ENCODE data around the gene FSTL4. TPM values are rescaled to one million over a fixed set of nuclear protein-coding genes. Genes with fewer than 3 reads are reported as not detected.

Gene FSTL4
- total RNA-seq, 4 donors from 2014 or later: 0.27 TPM; not detected in 3

DNA sequence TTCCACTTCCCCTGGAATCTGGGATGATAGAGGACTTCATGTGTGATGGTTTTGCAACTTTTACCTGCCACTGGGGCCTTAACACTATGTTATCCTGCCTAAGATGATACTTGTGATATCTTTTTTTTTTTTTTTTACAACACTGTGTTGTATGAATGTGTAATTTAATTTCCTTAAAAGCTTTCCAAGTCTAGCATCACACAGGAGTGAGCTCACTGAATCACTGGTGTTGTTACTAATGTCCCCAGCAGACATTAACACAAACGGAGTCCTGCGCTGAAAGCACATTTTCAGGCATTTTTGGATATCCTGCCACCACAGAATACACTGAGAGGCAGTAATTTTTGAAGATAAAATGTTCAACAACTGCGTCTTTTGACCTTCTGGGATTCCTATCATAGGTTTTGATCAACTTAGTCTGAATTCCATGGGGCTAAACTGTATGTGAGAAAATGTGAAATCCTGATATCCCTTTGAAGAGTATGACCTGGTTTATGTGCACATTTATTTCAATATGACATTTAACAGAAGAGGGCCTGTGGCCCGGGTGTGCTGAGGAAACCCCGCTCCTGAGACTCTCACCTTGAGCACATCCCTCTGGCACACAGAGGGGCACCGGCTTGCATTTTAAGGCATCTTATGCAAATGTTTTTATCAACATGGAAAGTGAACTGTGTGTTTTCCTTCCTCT lies 118.0 kb downstream of the FSTL4 start:
- in situ Hi-C loops (cut with MboI; ENCODE audit: low pct_ligation_motif_present in 1 of 4, low pct_unique_long_range_greater_than_20kb in 1 of 4, low sequenced_read_pairs in 3 of 4): no loop called here
- WGBS, 2 donors (ENCODE audit: low coverage in 1 of 2): 80 to 89% methylated on average over 1 to 6 of the region's 6 CpGs

DNA sequence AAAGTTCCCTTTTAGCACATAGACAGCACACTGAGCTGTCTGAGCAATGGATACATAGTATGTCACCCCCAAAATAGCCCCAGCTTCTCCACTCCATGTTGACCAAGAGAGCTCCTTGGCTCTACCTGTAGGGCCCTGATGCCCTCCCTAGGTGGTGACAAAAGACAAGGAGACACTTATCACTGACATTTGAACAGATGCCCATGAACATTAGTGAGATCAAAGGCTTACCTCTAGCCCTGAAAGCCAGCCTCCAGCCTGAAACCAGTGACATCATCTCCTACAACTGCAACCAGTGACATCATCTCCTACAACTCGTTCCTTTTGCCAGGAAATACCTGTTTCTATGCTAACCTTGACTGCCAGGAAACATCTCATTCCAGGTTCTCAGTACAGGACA lies 122.7 kb downstream of the FSTL4 start:
- in situ Hi-C loops (cut with MboI; ENCODE audit: low pct_ligation_motif_present in 1 of 4, low pct_unique_long_range_greater_than_20kb in 1 of 4, low sequenced_read_pairs in 3 of 4) (no loop called here), intact Hi-C loops (cut with DNase I; ENCODE audit: low total_unique reads) (no loop called here)
- H3K4me3 ChIP-seq: no peak overlapping the region
- no peaks in the 10 kb centered on the region for H3K4me1 ChIP-seq
- DNase-seq: no peak
- H3K36me3 ChIP-seq: no peaks in the 10 kb centered on the region
- 27 to 48% methylated on average over 1 of the region's 1 CpG for WGBS, 2 donors (ENCODE audit: low coverage in 1 of 2)
- H3K27ac ChIP-seq: no peak overlapping the region
- TF ChIP-seq POLR2A (IDR thresholded peaks at IDR 0.05): no peak
- peak in 2 of 5 experiments; percentile 14 to 15 for TF ChIP-seq CTCF (IDR thresholded peaks at IDR 0.05)
- H3K27me3 ChIP-seq: no peaks in the 10 kb centered on the region
- H3K9me3 ChIP-seq: no peaks in the 10 kb centered on the region

More for the DNA sequence above, 118.0 kb downstream of the FSTL4 start:
- Histone ChIP-seq H3K9me3 (no peaks in the 10 kb centered on the region), H3K27me3 (no peaks in the 10 kb centered on the region), H3K4me3 (no peak overlapping the region), H3K36me3 (no peaks in the 10 kb centered on the region), H3K27ac (no peak overlapping the region), H3K4me1 (peaks cover 0 to under 1% (median 0%) of the 10 kb centered on the region in 4 donors)
- intact Hi-C loops (cut with DNase I; ENCODE audit: low total_unique reads): no loop called here
- DNase-seq: no peak
- TF ChIP-seq POLR2A (IDR thresholded peaks at IDR 0.05) (no peak), CTCF (IDR thresholded peaks at IDR 0.05) (no peak), POLR2AphosphoS5 (IDR thresholded peaks at IDR 0.05) (no peak), EP300 (IDR thresholded peaks at IDR 0.05; ENCODE audit: low read depth) (no peak)

DNA sequence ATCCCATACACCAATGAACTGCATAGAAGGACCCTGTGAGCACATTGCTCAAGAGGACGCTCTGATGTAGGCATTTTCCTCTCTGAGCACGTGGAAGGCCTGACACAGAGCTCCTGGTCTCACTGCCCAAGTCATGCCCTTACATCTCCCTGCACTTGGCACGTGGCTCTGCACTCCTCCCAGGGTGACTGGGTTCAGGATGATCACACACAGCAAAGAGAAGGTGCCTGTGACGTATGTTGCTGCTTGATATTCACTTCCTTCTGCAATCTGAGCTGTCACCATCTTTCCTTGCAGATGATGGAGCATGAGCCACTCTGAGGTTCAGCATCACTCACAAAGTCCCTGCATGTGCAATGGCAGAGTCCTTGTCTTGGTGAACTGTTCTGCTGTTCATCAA lies 125.2 kb downstream of the FSTL4 start:
- Histone ChIP-seq H3K27me3 (no peaks in the 10 kb centered on the region), H3K36me3 (no peaks in the 10 kb centered on the region), H3K4me1 (peaks cover 0 to 11% (median 3%) of the 10 kb centered on the region in 4 donors), H3K4me3 (no peak overlapping the region), H3K27ac (no peak overlapping the region), H3K9me3 (no peaks in the 10 kb centered on the region)
- intact Hi-C loops (cut with DNase I; ENCODE audit: low total_unique reads) (no loop called here), in situ Hi-C loops (cut with MboI; ENCODE audit: low pct_ligation_motif_present in 1 of 4, low pct_unique_long_range_greater_than_20kb in 1 of 4, low sequenced_read_pairs in 3 of 4) (no loop called here)
- no peak for TF ChIP-seq EP300 (IDR thresholded peaks at IDR 0.05; ENCODE audit: low read depth)
- TF ChIP-seq POLR2A (IDR thresholded peaks at IDR 0.05): no peak
- no peak for TF ChIP-seq CTCF (IDR thresholded peaks at IDR 0.05)
- TF ChIP-seq POLR2AphosphoS5 (IDR thresholded peaks at IDR 0.05): no peak
- DNase-seq: no peak
- WGBS, 2 donors (ENCODE audit: low coverage in 1 of 2): 75% methylated on average over 4 of the region's 4 CpGs; no CpG with 5 or more reads in 1 of the 2 donors

DNA sequence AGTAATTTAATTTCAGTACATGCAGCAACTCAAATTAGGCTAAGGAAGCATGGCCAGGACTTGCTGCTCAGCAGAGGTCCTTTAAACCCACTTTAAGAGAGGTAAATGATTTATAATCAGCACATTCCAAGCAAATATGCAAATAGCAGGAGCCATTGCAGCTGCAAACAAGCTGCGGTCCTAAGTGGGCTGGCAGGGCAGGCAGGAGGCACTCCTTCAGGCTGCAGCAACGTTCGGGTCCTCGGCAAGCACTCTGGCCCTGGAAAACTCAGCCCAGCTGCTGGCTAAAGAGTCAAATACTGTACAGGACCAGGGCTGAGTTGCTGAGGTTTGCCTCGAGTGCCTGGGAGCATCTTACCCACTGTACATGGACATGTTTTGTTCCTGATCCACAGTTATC lies 126.9 kb downstream of the FSTL4 start:
- in situ Hi-C loops (cut with MboI; ENCODE audit: low pct_ligation_motif_present in 1 of 4, low pct_unique_long_range_greater_than_20kb in 1 of 4, low sequenced_read_pairs in 3 of 4): no loop called here

More for the DNA sequence above, 126.9 kb downstream of the FSTL4 start:
- no peak for DNase-seq
- 72% methylated on average over 5 of the region's 5 CpGs; no CpG with 5 or more reads in 1 of the 2 donors for WGBS, 2 donors (ENCODE audit: low coverage in 1 of 2)
- Histone ChIP-seq H3K4me3 (no peak overlapping the region), H3K27me3 (no peaks in the 10 kb centered on the region), H3K4me1 (peaks cover 0 to 11% (median 3%) of the 10 kb centered on the region in 4 donors), H3K27ac (no peak overlapping the region), H3K9me3 (no peaks in the 10 kb centered on the region), H3K36me3 (no peaks in the 10 kb centered on the region)
- intact Hi-C loops (cut with DNase I; ENCODE audit: low total_unique reads): no loop called here
- TF ChIP-seq EP300 (IDR thresholded peaks at IDR 0.05; ENCODE audit: low read depth) (no peak), POLR2A (IDR thresholded peaks at IDR 0.05) (no peak), POLR2AphosphoS5 (IDR thresholded peaks at IDR 0.05) (no peak), CTCF (IDR thresholded peaks at IDR 0.05) (no peak)

All from transverse colon (tissue), 4 donors.